H1 (cell line): Measurements from ENCODE around the gene CISTR. TPM values are rescaled to one million over a fixed set of nuclear protein-coding genes. Genes with fewer than 3 reads are reported as not detected.

Source experiments
- CTCF ChIA-PET: fragments of 300-600 bp; sonication (Branson Sonifier 250); formaldehyde crosslinking; loops from one replicate; lab custom pipeline; 2021; ENCODE audit not compliant: partially characterized antibody; lab: Charles Lee
- POLR2A ChIA-PET: fragments of 300-600 bp; sonication (Branson Sonifier 250); formaldehyde crosslinking; loops from one replicate; lab custom pipeline; 2021; ENCODE audit warnings: inconsistent platforms; ENCODE audit not compliant: partially characterized antibody; lab: Charles Lee
- DNase-seq, 2 experiments: peaks; one replicate each; pipeline versions ENCODE4 v3.0.0 to v3.0.0-alpha.2; 2010 to 2022; ENCODE audit warnings: low spot score in 2 of 2, low read depth in 1 of 2, mixed read lengths in 1 of 2
- FAIRE-seq: peaks from 2 replicates; lab custom pipeline; 2011; peaks lifted over from hg19 to GRCh38; lab: Jason Lieb, UNC
- H2AFZ ChIP-seq: 2 replicates; pipeline ENCODE4 v1.8.1; 2012; ENCODE audit warnings: low read length, inconsistent platforms
- H2AK5ac ChIP-seq: 2 replicates; pipeline ENCODE4 v1.6.1; 2013; ENCODE audit warnings: low read depth, low read length
- H2BK120ac ChIP-seq: replicated peaks from 2 replicates; pipeline ENCODE3; 2013; ENCODE audit warnings: low read depth, low read length, inconsistent platforms
- H2BK12ac ChIP-seq: 2 replicates; pipeline ENCODE4 v1.6.1; 2013; ENCODE audit warnings: low read depth, low read length
- H2BK15ac ChIP-seq: 2 replicates; pipeline ENCODE4 v1.6.1; 2013; ENCODE audit warnings: low read length
- H2BK20ac ChIP-seq: 2 replicates; pipeline ENCODE4 v1.6.1; 2013; ENCODE audit warnings: low read length
- H2BK5ac ChIP-seq: 2 replicates; pipeline ENCODE4 v1.6.1; 2013; ENCODE audit warnings: low read depth, low read length
- H3K14ac ChIP-seq: 2 replicates; pipeline ENCODE4 v1.6.1; 2013; ENCODE audit warnings: inconsistent platforms; ENCODE audit not compliant: insufficient read length
- H3K18ac ChIP-seq: 2 replicates; pipeline ENCODE4 v1.6.1; 2013; ENCODE audit warnings: low read length; ENCODE audit errors: extremely low read depth
- H3K23ac ChIP-seq: 2 replicates; pipeline ENCODE4 v1.6.1; 2013; ENCODE audit warnings: inconsistent platforms; ENCODE audit not compliant: insufficient read length
- H3K23me2 ChIP-seq: 2 replicates; pipeline ENCODE4 v1.6.1; 2013; ENCODE audit warnings: low read depth, low read length
- H3K27ac ChIP-seq: 2 replicates; pipeline ENCODE4 v1.6.1; 2011; ENCODE audit warnings: low read depth, low read length, inconsistent platforms
- H3K27me3 ChIP-seq, 4 experiments: replicated peaks in 1 of 4; 1 replicate in 1 of 4; 2 replicates in 3 of 4; pipeline versions ENCODE4 v1.6.1 to v1.8.1; 2011 to 2013; ENCODE audit warnings: low read length in 3 of 4, mild to moderate bottlenecking in 3 of 4, inconsistent platforms in 2 of 4, mixed read lengths in 2 of 4, moderate library complexity in 1 of 4; ENCODE audit not compliant: control insufficient read depth in 3 of 4, insufficient read depth in 3 of 4; ENCODE audit errors: extremely low read depth in 1 of 4
- H3K36me3 ChIP-seq, 4 experiments: 2 replicates each; pipeline versions ENCODE4 v1.6.1 to v1.8.1; 2011 to 2013; ENCODE audit warnings: mild to moderate bottlenecking in 4 of 4, low read length in 3 of 4, moderate library complexity in 2 of 4, control low read depth in 1 of 4, inconsistent platforms in 1 of 4; ENCODE audit not compliant: insufficient read depth in 4 of 4, control insufficient read depth in 2 of 4
- H3K4ac ChIP-seq: replicated peaks from 2 replicates; pipeline ENCODE3; 2013; ENCODE audit warnings: low read length, low read depth, mixed read lengths, inconsistent platforms; ENCODE audit not compliant: insufficient read length
- H3K4me1 ChIP-seq, 4 experiments: replicated peaks in 1 of 4; 1 replicate in 1 of 4; 2 replicates in 3 of 4; pipeline versions ENCODE4 v1.6.1 to v1.8.1; 2011 to 2013; ENCODE audit warnings: low read length in 3 of 4, inconsistent platforms in 2 of 4, mixed read lengths in 1 of 4; ENCODE audit not compliant: insufficient read depth in 4 of 4, control insufficient read depth in 3 of 4
- H3K4me2 ChIP-seq, 2 experiments: 2 replicates each; pipeline versions ENCODE4 v1.6.1 to v1.8.1; 2011 to 2013; ENCODE audit warnings: low read depth in 2 of 2, low read length in 2 of 2, control low read depth in 1 of 2, inconsistent platforms in 1 of 2, mild to moderate bottlenecking in 1 of 2; ENCODE audit not compliant: insufficient read depth in 1 of 2
- H3K4me3 ChIP-seq, 4 experiments: fragments of 200-600, 300-600 bp in 1 of 4; sonication (generic), shearing (Covaris generic), sonication (Bioruptor Twin) in 1 of 4; 2 replicates each; pipeline versions ENCODE4 v1.5.1 to v1.8.1; 2011 to 2016; ENCODE audit warnings: low read length in 4 of 4, low read depth in 3 of 4, control low read depth in 2 of 4, inconsistent platforms in 2 of 4, mild to moderate bottlenecking in 2 of 4, mixed read lengths in 1 of 4, moderate library complexity in 1 of 4; ENCODE audit not compliant: insufficient read depth in 2 of 4; ENCODE audit errors: extremely low read depth in 1 of 4
- H3K56ac ChIP-seq: replicated peaks from 2 replicates; pipeline ENCODE3; 2013; ENCODE audit warnings: low read depth, mild to moderate bottlenecking, mixed read lengths, low read length, inconsistent platforms; ENCODE audit not compliant: insufficient read length
- H3K79me1 ChIP-seq: 2 replicates; pipeline ENCODE4 v1.6.1; 2013; ENCODE audit warnings: low read depth, low read length, control low read depth
- H3K79me2 ChIP-seq, 2 experiments: 2 replicates each; pipeline versions ENCODE4 v1.6.1 to v1.8.1; 2012 to 2013; ENCODE audit warnings: low read length in 2 of 2, mild to moderate bottlenecking in 2 of 2, inconsistent platforms in 1 of 2; ENCODE audit not compliant: insufficient read depth in 2 of 2, control insufficient read depth in 1 of 2
- H3K9ac ChIP-seq, 4 experiments: replicated peaks in 1 of 4; 1 replicate in 1 of 4; 2 replicates in 3 of 4; pipeline versions ENCODE4 v1.6.1 to v1.8.1; 2011 to 2013; ENCODE audit warnings: low read depth in 3 of 4, low read length in 3 of 4, control low read depth in 2 of 4, mild to moderate bottlenecking in 2 of 4, moderate library complexity in 2 of 4, inconsistent platforms in 1 of 4; ENCODE audit errors: extremely low read depth in 1 of 4
- H3K9me3 ChIP-seq, 2 experiments: 2 replicates each; pipeline versions ENCODE4 v1.6.1 to v1.8.1; 2012 to 2013; ENCODE audit warnings: mild to moderate bottlenecking in 2 of 2, moderate library complexity in 2 of 2, control low read depth in 1 of 2, inconsistent platforms in 1 of 2, low read depth in 1 of 2, low read length in 1 of 2, mixed read lengths in 1 of 2; ENCODE audit not compliant: insufficient read depth in 2 of 2
- H4K20me1 ChIP-seq, 2 experiments: replicated peaks in 1 of 2; 2 replicates each; pipeline versions ENCODE3 to v1.8.1; 2011 to 2013; ENCODE audit warnings: inconsistent platforms in 2 of 2, low read length in 2 of 2, mild to moderate bottlenecking in 1 of 2; ENCODE audit not compliant: insufficient read depth in 2 of 2, control insufficient read depth in 1 of 2
- H4K5ac ChIP-seq: 2 replicates; pipeline ENCODE4 v1.6.1; 2013; ENCODE audit warnings: low read length, low read depth, mixed read lengths, inconsistent platforms; ENCODE audit not compliant: insufficient read length
- H4K8ac ChIP-seq: 2 replicates; pipeline ENCODE4 v1.8.0; 2013; ENCODE audit warnings: mild to moderate bottlenecking, moderate library complexity, low read length, inconsistent platforms; ENCODE audit not compliant: insufficient read depth; ENCODE audit errors: extremely low read depth
- H4K91ac ChIP-seq: replicated peaks from 2 replicates; pipeline ENCODE3; 2013; ENCODE audit warnings: low read length, mixed read lengths, inconsistent platforms; ENCODE audit not compliant: insufficient read length
- ATF2 ChIP-seq: IDR thresholded peaks from 2 replicates; pipeline ENCODE4 v1.6.1; 2012; ENCODE audit warnings: low read length, inconsistent platforms
- CHD2 ChIP-seq: IDR thresholded peaks from 2 replicates; pipeline ENCODE4 v1.6.1; 2012; ENCODE audit warnings: low read length, improper control_type of control experiment
- CTBP2 ChIP-seq: IDR thresholded peaks from 2 replicates; pipeline ENCODE4 v1.7.0; 2011; ENCODE audit warnings: borderline replicate concordance, mild to moderate bottlenecking, moderate library complexity, mixed read lengths, low read length; ENCODE audit not compliant: insufficient read depth, insufficient read length
- EZH2 ChIP-seq: fragments of 200-600 bp; sonication (generic); IDR thresholded peaks from 2 replicates; pipeline ENCODE4 v1.7.1; 2012; ENCODE audit warnings: low read depth, mild to moderate bottlenecking, moderate library complexity, low read length, inconsistent platforms; ENCODE audit not compliant: severe bottlenecking
- KDM4A ChIP-seq: IDR thresholded peaks from one replicate; pipeline ENCODE4 v1.7.1; 2012; ENCODE audit warnings: low read depth, mild to moderate bottlenecking, moderate library complexity, low read length, inconsistent platforms; ENCODE audit not compliant: severe bottlenecking
- WGBS, 2 experiments: shearing (Covaris generic) in 1 of 2; methylation state at CpG; one replicate each; pipeline versions ENCODE4 v1.1.6 to v1.1.7; 2013 to 2015; ENCODE audit warnings: low lambda C conversion rate in 2 of 2, mixed read lengths in 2 of 2, inconsistent platforms in 1 of 2, low coverage in 1 of 2, missing lambda C conversion rate in 1 of 2; ENCODE audit not compliant: insufficient replicate concordance in 2 of 2, insufficient coverage in 1 of 2, insufficient read length in 1 of 2; ENCODE audit errors: extremely low coverage in 1 of 2, missing lambda C conversion rate in 1 of 2; 5-methylcytosine and 5-hydroxymethylcytosine counted together
- long read RNA-seq, 2 experiments: library from RNA in 1 of 2; library from capped mRNA in 1 of 2; stranded (forward); transcript quantifications; one replicate each; pipeline ENCODE4 v2.0.0, GENCODE V29; 2021; ENCODE audit warnings: inconsistent platforms in 1 of 2
- polyA minus RNA-seq, 3 experiments: library from RNA; depleted of rRNA, polyadenylated mRNA; stranded (reverse); fragments of >200 nt; gene quantifications; 1 replicate in 2 of 3; 2 replicates in 1 of 3; pipeline ENCODE4 v1.2.3, GENCODE V29; 2011
- polyA plus RNA-seq, 7 experiments: library from polyadenylated mRNA; depleted of rRNA in 3 of 7; stranded (reverse) in 5 of 7; unstranded in 2 of 7; fragments of >200 nt in 5 of 7; fragments of 200-250 nt in 2 of 7; gene quantifications; 1 replicate in 5 of 7; 2 replicates in 1 of 7; 4 replicates in 1 of 7; pipeline versions ENCODE4 v1.2.1 to v1.2.3, GENCODE V29; 2011 to 2013; ENCODE audit warnings: missing spikeins in 2 of 7, mixed read lengths in 2 of 7
- total RNA-seq: library from RNA; stranded (reverse); fragmentation: NEBNext Ultra II Directional; extraction: Animal tissue kit (Norgen Biotek cat#: 25700); gene quantifications from 2 replicates; pipeline ENCODE4 v1.2.1, GENCODE V29; 2021

CISTR gene
- total RNA-seq (not detected in 2 replicates), polyA plus RNA-seq (2011; rRNA removed) (not detected in 2 replicates), polyA minus RNA-seq (2011; rRNA and poly(A)+ RNA removed) (not detected in 2 replicates)
- not detected for polyA plus RNA-seq (2011; cell fraction: cytosol; rRNA removed)
- polyA plus RNA-seq (2011; cell fraction: nucleus; rRNA removed): not detected
- polyA plus RNA-seq (2012, experiment 1 of 2): not detected in 4 replicates
- polyA plus RNA-seq (2012, experiment 2 of 2): not detected
- polyA plus RNA-seq (2013, experiment 1 of 2): not detected
- polyA plus RNA-seq (2013, experiment 2 of 2): not detected
- not detected for polyA minus RNA-seq (2011; cell fraction: cytosol; rRNA and poly(A)+ RNA removed)
- not detected for polyA minus RNA-seq (2011; cell fraction: nucleus; rRNA and poly(A)+ RNA removed)
- long read RNA-seq, experiment 1: 0 reads
- long read RNA-seq, experiment 2, partial matches to known transcripts: 0 of 1 reads
- long read RNA-seq, experiment 2, other reads (novel, unspliced or antisense): 1 of 1 reads

GRCh38 chr12:53751336-53752191 lies at the start of gene CISTR:
CISTR (minus strand) TSS chr12:53751979.
- peaks cover 0 to 3% of the 10 kb centered on the region in 2 experiments for H4K20me1 ChIP-seq
- H3K9me3 ChIP-seq: no peaks in the 10 kb centered on the region
- peak within 1 kb of the TSS; percentile 60; the same call in 1 of the 2 replicates for H3K18ac ChIP-seq
- H2AK5ac ChIP-seq: peak within 1 kb of the TSS; percentile 66; the same call in 1 of the 2 replicates
- H3K27me3 ChIP-seq: peaks cover 65 to 85% (median 82%) of the 10 kb centered on the region in 4 experiments
- POLR2A ChIA-PET: interaction anchor here (0.7 to 3.1 kb wide), 8 partner anchors 8 to 226 kb away, joined by 3 to 10 read pairs (median 4); partner anchors contain the start of gene ATP5MC2
- peak within 1 kb of the TSS; percentile 61 for H4K91ac ChIP-seq
- peak within 1 kb of the TSS; percentile 86; the same call in 1 of the 2 replicates for H2AFZ ChIP-seq
- peak within 1 kb of the TSS; percentile 96 to 98 for H3K4me2 ChIP-seq
- peak within 1 kb of the TSS; percentile 100 for H2BK15ac ChIP-seq
- peak within 1 kb of the TSS; percentile 25 for H2BK120ac ChIP-seq
- no peak within 1 kb of the TSS for H3K56ac ChIP-seq
- WGBS, 2 experiments: 2% methylated on average over 56 of the region's 76 CpGs; no CpG with 5 or more reads in 1 of the 2 experiments
- peaks cover 14% of the 10 kb centered on the region; the same call in 1 of the 2 replicates for H3K23me2 ChIP-seq
- peak within 1 kb of the TSS; percentile 100 for H2BK12ac ChIP-seq
- H3K36me3 ChIP-seq: no peaks in the 10 kb centered on the region
- no peaks in the 10 kb centered on the region for H3K79me2 ChIP-seq
- H4K8ac ChIP-seq: no peak within 1 kb of the TSS; the same call in none of the 2 replicates
- H3K4me3 ChIP-seq: peak within 1 kb of the TSS; percentile 42 to 77 (median 52)
- H3K4ac ChIP-seq: peak within 1 kb of the TSS; percentile 82
- no peak within 1 kb of the TSS for H3K23ac ChIP-seq
- H3K79me1 ChIP-seq: no peaks in the 10 kb centered on the region
- H3K27ac ChIP-seq: no peak within 1 kb of the TSS
- H2BK20ac ChIP-seq: peak within 1 kb of the TSS; percentile 72; the same call in 1 of the 2 replicates
- H3K9ac ChIP-seq: no peak within 1 kb of the TSS; a peak in 1 of 7 replicates
- H3K14ac ChIP-seq: no peak within 1 kb of the TSS
- peak within 1 kb of the TSS; percentile 97; the same call in 1 of the 2 replicates for H2BK5ac ChIP-seq
- H3K4me1 ChIP-seq: peaks cover 0 to 34% (median 10%) of the 10 kb centered on the region in 4 experiments; a peak in 6 of 7 replicates
- peak in 1 of 2 experiments; percentile 73 for DNase-seq
- CTCF ChIA-PET: interaction anchor here (0.7 to 7.5 kb wide), 11 partner anchors 7 to 219 kb away, joined by 3 to 152 read pairs (median 3); no protein-coding TSS in a partner anchor
- H4K5ac ChIP-seq: no peak within 1 kb of the TSS
- FAIRE-seq: no peak
- TF ChIP-seq CHD2 (no peak), KDM4A (peak; percentile 46), ATF2 (no peak), CTBP2 (peak; percentile 58), EZH2 (peak; percentile 81)
